LHCN-M2 (cell line): Measurements from ENCODE around the gene ARNT2. TPM values are rescaled to one million over a fixed set of nuclear protein-coding genes. Genes with fewer than 3 reads are reported as not detected.

Source experiments
- DNase-seq: peaks from one replicate; pipeline ENCODE4 v3.0.0-alpha.2; 2012; ENCODE audit warnings: low read depth
- total RNA-seq: library from RNA; depleted of rRNA; stranded (reverse); fragments of >200 nt; gene quantifications from 2 replicates; pipeline ENCODE4 v1.2.3, GENCODE V29; 2014

Gene ARNT2
- total RNA-seq, 1 experiment from 2014 or later: 17.9 TPM

DNA sequence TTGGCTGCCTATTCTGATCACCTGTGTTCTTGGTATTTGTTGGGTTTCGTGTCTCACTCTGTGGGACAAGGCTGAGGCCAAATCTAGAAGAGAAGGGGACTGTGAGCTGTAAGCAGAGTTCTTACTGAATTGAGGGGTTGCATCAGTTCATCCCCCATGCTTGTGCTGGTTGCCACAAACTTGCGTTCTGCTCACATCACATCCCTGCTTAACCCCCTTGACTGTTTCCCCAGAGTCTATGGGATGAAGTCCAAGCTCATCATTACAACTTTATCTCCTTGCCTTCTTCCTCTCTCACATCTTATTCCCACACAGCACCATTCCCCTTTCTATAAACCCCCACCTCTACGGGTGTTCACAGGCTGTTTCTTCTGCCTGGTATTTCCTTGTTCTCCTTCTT, 147.2 kb downstream of the ARNT2 start:
- no peak for DNase-seq

DNA sequence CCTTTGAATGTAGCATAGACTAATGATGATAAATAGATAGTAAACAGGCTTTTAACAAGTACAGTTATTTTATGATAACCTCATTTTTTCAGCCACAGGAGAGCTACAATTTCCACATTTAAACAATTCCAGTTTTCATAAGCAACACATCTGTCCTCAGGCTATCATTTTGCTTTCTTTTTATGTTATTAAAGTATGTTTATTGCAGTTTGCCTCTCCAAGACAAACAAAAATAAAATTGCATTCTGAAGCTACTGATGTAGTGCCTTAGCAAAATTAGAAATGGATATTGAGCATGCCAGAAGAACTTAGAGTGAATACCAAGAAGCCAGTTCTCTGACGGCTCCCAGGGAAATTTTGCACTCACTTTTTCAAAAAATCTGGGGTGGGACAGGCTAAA, 150.4 kb downstream of the ARNT2 start:
- no peak for DNase-seq

DNA sequence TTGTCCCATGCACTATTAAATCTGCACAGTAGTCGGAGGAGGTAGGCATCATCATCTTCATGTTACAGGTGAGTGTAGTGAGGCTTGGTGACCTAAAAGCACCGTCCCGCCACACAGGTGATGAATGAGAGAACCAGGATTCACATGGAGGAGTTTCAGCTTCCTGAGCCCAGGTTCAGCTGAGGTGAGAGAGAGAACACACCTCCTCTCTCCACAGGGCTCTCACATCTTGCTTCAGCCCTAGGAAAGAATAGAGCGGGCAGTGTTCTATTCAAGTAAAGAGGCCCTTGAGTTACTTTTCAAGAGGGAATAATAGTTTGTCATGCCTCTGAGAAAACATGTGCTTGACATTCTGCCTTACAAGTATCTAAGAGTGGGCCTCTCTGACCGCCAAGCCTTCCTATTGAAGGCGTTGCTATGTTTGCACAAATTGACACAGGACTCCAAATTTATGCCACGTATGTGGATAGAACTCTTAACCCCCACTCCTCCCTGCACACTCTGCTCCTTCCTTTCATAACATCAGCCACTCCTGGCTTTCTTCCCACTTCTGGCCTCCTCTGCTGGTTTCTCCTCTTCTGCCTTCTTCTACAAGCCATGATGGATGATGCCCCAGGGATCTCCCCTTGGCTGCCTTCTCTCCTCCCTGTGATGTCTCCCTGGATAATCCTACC, 152.6 kb downstream of the ARNT2 start:
- no peak for DNase-seq

DNA sequence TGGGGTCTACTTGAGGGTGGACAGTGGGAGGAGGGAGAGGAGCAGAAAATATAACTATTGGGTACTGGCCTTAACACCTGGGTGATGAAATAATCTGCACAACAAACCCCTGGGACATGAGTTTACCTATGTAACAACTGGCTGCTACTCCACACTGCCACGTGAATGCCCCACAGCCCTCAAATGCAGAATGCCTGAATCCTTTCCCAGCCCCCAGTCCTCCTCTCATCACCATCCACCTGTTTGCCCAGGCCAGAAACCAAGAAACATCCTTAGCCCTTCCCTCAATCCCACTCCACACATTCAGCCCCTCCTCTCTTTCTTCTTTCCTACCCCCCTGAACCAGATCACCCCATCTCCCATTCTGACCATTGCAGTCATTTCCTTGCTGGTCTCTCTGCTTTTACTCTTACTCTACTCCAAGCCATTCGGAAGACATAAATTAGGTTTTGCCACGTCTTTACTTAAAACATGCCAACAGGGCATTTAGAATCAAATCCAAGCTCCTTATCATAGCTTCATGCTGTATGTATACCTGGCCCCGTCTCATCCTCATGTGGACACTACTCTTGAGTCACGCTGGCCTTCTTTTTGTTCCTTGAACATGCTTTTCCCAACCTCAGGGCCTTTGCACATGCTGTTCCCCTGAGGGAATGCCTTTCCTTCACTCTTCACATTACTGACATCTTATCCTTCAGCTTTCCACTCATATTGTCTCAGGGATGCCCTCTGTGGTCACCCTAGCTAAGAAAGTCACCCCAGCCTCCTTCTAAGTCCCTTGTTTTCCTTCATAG, 153.5 kb downstream of the ARNT2 start:
- DNase-seq: no peak

DNA sequence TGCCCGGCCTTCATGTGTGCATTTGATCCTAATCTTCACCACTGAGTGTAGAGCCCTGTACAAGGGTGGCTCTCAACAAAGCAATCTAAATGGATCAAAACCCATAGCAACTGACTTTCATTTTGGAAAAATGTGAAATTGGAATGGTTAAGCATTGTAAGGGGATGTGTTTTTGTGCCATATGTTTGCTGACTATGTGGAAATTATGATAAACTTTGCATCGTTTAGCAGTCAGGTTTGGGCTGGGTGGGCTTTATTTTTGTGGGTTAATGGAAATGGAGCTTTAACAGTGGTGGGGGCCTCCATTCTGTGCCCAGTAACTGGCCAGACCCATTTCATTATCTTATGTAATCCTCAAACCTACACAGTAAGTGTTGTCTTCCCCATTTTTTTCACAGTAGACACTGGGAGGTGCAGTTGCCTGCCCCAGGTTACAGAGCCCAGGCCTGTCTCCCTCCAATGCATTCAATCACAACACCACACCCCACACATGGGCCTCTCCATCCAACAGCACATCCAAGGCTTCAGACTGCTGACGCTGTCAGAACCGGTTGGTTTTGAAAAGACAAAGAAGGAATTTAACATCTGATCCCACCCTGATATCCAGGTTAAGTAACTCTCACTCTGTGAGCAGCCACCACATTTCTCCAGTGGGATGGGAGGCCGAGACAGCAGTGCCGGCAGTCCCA, 154.6 kb downstream of the ARNT2 start:
- DNase-seq: no peak

DNA sequence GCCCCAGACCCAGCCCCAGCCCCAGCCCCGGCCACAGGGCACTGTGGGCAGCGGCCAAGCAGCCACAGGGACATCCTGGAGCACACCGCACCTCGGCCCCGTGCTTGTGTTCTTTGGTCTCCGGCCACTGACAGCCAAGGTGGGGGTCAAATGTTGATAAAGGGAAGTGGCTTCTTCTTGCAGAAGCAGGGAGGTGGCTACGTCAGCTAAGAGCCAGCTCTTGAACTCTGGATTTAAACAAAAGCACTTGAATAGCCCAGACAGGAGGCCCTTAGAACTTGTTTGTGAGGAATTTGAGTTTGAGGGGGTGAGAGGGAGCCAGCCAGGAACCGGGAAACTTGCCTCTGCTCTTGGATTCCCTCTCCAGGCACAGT, 155.1 kb downstream of the ARNT2 start:
- DNase-seq: no peak

DNA sequence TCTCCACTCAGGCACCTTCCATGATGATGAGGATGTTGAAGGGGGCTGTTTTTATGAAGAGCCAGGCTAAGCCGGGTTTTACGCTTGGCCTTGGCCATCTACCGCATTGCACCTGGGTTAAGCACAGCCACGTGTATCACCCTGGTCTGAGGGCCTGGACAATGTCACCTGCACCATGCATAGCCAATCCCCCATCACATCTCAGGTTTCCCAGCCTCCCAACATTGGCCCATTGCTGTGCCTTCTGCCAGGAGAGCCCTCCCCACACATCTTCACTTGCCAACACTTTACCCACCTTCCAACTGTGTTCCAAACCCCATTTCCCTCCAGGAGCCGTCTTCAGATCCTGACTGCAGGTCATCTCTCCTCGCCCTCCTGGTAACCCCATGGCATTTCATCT, 155.6 kb downstream of the ARNT2 start:
- DNase-seq: no peak

DNA sequence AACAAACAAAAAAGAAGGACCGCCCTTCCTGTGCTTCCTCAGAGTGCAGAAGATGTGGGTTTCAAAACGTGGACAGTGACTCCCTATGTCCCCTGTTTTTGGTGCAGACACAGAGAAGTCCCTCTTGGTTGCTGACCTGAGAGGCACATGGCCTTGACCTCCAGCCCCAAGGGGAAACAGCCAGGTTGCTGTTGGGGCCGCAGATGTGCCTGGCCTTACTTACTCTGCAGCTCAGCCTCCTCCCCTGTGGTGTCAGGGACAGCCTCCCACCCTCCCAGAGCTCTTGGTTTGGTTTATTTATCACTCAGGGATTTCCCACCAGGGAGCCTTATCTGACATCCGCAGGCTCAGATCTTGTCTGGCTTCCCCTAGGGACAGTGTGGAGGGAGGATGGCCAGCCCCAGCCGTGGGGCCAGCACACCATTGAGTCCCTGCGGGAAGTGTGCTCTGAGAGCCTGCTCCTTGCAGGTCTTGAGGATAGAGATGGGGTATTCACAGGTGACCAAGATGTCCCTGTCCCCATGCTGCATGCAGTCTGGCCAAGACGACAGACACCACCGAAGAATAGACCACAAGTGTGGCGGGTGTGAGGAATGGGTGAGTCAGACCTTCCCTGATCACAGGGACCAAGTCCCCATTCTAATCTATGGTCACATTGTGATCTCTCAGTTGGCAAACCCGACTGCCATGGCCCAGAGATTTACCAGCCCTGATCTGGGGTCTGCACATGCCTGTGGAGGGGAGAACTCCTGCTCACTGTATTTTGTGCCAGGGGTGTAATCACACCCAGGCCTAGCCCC, 156.6 kb downstream of the ARNT2 start:
- no peak for DNase-seq

DNA sequence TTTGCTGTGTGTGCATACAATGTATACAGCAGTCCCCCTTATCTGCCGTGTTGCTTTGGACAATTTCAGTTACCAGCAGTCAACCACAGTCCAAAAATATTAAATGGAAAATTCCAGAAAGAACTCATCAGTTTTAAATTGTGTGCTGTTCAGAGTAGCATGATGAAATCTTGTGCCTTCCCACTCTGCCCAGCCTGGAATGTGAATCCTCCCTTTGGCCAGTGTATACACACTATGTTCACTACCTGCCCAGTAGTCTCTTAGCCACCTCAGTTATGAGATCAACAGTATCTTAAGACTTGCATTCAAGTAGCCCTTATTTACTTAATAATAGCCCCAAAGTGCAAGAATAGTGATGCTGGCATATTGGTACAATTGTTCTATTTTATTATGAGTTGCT, 157.3 kb downstream of the ARNT2 start:
- no peak for DNase-seq

DNA sequence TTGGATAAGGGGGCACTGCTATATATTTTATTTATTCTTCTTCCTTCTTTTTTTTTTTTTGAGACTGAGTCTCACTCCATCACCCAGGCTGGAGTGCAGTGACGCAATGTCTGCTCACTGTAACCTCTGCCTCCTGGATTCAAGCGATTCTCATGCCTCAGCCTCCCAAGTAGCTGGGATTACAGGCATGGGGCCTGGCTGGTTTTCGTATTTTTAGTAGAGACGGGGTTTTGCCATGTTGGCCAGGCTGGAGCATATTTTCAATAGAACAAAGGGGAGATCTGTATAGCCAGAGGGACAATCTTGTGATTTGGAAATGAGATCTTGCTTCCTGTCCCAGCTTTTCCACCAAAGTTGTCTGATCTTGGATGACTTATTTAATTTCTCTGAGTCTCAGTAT, 157.9 kb downstream of the ARNT2 start:
- no peak for DNase-seq

DNA sequence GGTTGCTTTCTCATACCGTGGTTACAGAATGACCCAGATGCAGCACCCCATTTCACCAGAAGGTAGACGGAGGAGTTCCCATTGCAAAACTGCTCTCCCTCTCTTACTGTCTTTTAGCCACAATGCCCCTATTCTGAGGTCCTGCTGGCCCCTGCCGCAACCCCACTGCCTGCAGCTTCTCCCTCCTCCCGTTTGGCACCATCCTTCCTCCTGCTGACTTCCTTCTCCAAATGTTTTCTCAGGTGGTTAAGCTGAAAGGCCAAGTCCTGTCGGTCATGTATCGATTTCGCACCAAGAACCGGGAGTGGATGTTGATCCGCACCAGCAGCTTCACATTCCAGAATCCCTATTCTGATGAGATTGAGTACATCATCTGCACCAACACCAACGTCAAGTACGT, 158.7 kb downstream of the ARNT2 start:
- DNase-seq: no peak

DNA sequence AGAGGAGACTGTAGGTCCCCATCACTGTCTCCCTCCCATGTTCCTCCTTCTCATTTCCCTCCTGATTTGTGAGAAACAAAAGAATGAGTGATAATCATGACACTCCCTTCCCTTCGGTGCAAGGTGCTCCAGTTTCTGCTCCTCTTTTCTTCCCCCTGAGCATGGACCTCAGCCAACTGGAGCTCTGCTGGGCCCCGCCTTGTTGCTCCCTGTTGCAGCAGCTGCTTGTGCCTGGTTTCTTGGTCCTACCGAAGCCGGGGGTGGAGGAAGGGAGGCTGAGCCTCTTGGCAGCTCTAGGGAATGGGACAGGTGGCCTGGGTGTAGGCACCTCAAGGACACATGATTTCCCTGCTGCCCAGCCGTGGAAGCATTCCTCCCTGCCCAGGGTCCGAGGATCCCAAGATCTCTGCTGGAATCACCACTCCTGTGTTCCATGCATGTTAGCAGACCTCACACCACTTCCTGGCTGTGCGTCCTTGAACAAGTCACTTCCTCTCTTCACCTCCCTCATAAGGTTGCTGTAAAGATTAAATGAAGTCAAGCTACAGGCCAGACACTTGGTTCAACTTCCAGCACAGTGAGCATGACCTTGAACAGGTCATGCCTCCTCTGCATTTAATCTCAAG, 159.3 kb downstream of the ARNT2 start:
- peak; percentile 42 for DNase-seq

DNA sequence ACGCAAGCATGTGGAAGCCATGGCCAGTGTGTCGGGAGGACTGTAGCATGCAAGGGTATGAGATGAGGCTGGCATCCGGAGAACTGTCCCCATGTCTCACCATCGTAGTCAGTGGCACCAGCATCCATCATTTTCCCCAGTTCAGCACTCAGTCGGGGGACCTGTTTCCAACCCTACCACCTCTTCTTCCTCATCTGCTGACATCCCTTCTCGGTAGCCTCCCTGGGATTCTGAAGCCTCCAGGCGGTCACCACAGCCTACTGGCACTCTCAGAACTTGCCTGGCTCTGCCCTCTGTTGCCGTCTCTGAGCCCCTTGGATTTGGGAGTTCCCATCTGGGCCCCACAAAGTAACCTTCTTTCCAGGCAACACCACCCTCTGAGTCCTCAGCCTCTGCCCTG, 159.9 kb downstream of the ARNT2 start:
- no peak for DNase-seq

DNA sequence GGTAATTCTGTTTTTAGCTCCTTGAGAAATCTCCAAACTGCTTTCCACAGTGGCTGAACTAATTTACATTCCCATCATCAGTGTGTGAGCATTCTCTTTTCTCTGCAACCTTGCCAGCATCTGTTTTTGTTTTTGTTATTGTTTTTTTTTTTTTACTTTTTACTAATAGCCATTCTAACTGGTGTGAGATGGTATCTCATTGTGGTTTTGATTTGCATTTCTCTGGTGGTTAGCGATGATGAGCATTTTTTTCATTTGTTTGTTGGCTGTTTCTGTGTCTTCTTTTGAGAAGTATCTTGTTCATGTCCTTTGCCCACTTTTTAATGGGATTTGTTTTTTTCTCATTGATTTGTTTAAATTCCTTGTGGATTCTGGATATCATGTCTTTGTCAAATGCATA, 161.2 kb downstream of the ARNT2 start:
- no peak for DNase-seq

DNA sequence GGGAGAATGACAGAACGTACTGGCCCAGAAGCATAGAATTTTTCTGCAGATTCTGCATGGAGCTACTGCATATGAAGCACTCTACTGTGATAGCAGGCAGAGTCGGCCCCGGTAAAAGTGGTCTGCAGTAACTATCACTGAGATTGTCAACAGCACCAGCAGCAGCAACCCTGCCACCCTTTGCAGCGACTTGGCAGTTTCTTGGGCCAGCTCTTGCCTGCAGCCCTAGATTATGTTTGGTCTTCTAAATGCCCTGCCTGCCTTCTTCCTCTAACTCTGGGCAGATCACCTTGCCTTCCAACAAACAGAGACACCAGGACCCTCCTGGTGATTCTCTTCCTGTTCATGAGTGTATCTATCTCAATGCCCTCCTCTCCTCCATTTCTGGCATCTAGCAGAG, 161.8 kb downstream of the ARNT2 start:
- no peak for DNase-seq

DNA sequence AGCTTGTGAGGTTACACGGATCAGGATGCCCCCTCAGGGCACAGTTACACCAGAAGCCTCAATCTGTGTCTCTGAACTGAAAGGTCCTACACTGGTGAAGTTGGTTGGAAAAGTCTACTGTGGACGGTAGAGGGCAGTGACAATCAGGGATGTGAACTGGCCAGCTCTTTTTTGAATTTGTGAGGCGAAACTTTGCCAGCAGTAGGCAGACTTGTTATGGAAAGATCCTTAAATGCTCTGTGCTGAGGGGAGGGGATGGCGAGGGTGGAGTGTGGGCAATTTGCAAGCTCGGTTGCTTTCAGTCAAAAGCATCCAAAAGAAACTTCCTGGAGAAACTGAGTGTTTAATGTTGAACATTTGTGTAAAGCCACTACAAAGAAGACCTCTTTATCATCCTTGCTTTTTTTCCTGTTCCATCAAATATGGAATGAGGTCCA, 163.6 kb downstream of the ARNT2 start:
- DNase-seq: peak; percentile 84

DNA sequence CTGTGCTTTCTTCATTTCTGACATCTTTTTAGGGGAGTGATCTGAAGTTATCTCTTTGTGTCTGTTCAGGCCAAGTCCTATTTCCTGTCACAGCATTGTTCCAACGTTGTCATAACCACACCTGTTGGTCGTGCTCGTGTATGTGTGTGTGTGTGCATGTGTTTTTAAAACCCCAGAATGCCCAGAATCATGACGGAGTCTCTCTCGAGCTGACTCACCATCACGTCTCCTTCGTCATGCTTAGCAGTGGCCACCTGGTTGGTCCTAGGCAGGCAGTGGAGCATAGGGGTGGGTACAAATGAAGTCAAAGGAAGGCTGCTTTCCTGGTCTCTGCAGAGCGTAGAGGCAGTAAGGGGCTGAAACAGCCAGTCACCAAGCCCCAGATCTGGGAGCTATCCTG, 164.1 kb downstream of the ARNT2 start:
- DNase-seq: peak; percentile 75

DNA sequence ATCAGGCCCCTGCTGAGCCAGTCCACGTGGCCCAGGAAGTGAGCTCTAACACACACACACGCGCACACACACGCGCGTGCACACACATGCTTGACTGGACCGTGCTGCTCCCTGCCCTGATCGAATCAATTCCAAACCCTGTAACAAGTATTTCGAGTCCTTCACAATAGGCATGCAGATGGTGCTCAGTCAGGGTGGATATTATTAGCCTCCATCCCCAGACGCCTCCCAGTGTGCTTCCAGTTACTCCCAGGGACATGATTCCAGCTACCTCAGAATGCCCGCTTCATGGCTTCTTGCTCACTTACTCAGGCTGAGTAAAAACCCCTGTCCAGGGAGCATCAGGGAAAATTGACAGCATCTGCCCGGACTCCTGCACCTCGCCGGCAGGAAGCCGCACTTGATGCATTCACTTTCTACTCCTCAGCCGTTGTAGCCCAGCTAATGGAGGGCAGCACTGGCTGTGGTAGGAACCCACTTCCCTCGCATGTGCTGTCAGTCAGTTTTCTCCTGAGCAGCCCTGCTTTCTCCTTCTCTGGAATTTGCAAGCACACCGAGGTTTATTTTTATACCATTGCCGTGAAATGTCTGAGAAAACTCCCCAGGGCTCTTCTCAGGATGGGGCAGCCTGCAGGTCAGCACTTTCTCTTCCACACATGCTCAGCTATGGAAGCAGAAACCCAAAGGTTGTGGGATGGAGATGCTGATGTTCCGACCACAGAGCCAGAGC, 164.9 kb downstream of the ARNT2 start:
- DNase-seq: no peak

DNA sequence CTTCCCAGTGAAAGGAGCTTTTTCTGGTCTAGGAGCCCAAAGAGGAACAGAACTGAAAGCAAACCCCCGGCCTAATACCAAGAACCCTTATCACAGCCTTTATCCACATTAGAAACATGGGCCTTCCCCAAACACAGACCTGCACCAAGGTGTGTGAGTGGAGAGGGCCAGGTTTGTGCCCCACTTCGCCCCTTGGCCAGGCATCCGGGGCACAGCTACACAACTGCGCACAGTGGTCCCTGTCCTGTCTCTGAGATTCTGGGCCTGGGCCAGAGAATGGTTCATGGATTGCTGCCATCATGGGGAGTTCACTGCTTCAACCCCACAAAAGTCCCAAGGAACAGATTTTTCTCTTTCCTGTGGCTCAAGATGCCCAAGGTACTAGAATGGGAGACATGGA, 165.5 kb downstream of the ARNT2 start:
- DNase-seq: no peak

DNA sequence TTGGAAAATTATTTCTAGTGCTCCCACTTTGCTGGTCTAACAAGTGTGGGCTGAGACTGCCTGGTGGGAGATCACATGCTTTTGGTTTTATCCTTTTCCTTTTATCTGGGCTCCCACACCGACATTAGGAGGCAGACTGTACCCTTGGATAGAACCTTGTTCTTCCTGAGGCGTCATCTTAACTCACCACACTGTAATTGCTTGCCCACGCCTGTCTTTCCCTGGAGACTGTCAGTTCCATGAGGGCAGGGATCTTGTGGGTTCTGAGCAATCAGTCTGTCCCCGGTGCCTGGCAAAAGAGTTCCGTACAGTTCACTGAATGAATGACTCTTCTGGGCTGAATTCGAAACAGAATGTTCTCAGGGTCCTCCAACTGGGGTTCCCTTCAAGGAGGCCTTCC, 166.4 kb downstream of the ARNT2 start:
- no peak for DNase-seq

DNA sequence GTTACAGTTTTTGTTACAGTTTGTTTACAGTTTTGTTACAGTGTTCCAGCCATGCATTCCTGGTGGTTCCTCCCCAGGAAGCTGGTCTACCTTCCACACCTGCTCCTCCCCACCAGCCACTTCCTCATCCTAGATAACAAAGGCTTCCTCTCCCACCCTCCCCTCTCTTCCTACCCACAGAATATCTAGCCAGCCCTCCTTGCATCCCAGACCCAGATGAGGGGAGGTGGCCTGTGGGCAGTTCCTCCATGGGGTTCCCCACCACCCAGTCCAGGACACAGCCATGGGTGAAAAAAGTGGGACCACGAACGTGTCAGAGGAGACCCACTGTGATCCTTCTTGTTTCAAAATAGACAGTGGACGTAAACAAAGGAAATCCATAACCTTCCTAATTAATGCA, 168.2 kb downstream of the ARNT2 start:
- DNase-seq: no peak
